ENCODE data around the gene PYGB.

The PYGB gene

GRCh38 chr20:25271486-25272222 is 23.8 kb downstream of the PYGB start:
- DNase-seq (ENCODE audit: low read depth in 2 of 2): no peak

GRCh38 chr20:25272223-25273000 is 24.5 kb downstream of the PYGB start:
- DNase-seq (ENCODE audit: low read depth in 2 of 2): no peak

GRCh38 chr20:25273046-25273445 is 25.2 kb downstream of the PYGB start:
- no peak for DNase-seq (ENCODE audit: low read depth in 2 of 2)

GRCh38 chr20:25273541-25274358 is 25.9 kb downstream of the PYGB start:
- DNase-seq (ENCODE audit: low read depth in 2 of 2): no peak

GRCh38 chr20:25274481-25274880 is 26.6 kb downstream of the PYGB start:
- DNase-seq (ENCODE audit: low read depth in 2 of 2): no peak

- DNase-seq (ENCODE audit: low read depth in 2 of 2): no peak
Observed at GRCh38 chr20:25274891-25275812, 27.3 kb downstream of the PYGB start.

- no peak for DNase-seq (ENCODE audit: low read depth in 2 of 2)
Observed at GRCh38 chr20:25275813-25276532, 28.1 kb downstream of the PYGB start.

GRCh38 chr20:25276533-25277050 is 28.7 kb downstream of the PYGB start:
- no peak for DNase-seq (ENCODE audit: low read depth in 2 of 2)

- no peak for DNase-seq (ENCODE audit: low read depth in 2 of 2)
Observed at GRCh38 chr20:25277051-25277801, 29.3 kb downstream of the PYGB start.

- DNase-seq (ENCODE audit: low read depth in 2 of 2): no peak
Observed at GRCh38 chr20:25277941-25278521, 30.1 kb downstream of the PYGB start.

GRCh38 chr20:25278636-25279361 is 30.9 kb downstream of the PYGB start:
- no peak for DNase-seq (ENCODE audit: low read depth in 2 of 2)

- DNase-seq (ENCODE audit: low read depth in 2 of 2): no peak
Observed at GRCh38 chr20:25279403-25279802, 31.5 kb downstream of the PYGB start.

GRCh38 chr20:25280051-25280573 is 32.2 kb downstream of the PYGB start:
- DNase-seq (ENCODE audit: low read depth in 2 of 2): no peak

- no peak for DNase-seq (ENCODE audit: low read depth in 2 of 2)
Observed at GRCh38 chr20:25280574-25281535, 33.0 kb downstream of the PYGB start.

GRCh38 chr20:25281541-25281991 is 33.7 kb downstream of the PYGB start:
- no peak for DNase-seq (ENCODE audit: low read depth in 2 of 2)

GRCh38 chr20:25282034-25282781 is 34.3 kb downstream of the PYGB start:
- no peak for DNase-seq (ENCODE audit: low read depth in 2 of 2)

All from stimulated activated CD4-positive, alpha-beta T cell treated with anti-CD3 and anti-CD28 coated beads, Interleukin-12 subunit alpha, Interleukin-12 subunit beta, amount 100 ng/mL, for 24 hours (primary cell).